Tibial artery (tissue), 4 donors: ENCODE measurements around the gene PRPF19.
A peak's percentile ranks its signal among the peaks of the same experiment; 100 is the strongest.
"Not testable (repeated sequence)": the region's sequence is repeated elsewhere in the genome, so short reads cannot be mapped to it uniquely, and the experiment has no call there.

Experiments used
- DNase-seq, 2 donors: peaks; one replicate each; pipeline ENCODE4 v3.0.0-alpha.2; 2019
- H3K27ac ChIP-seq, 2 donors: fragments of 200-600 bp; sonication (generic) in 1 of 2; 1 replicate in 1 of 2; 2 replicates in 1 of 2; pipeline ENCODE4 v1.5.1; 2018 to 2019; ENCODE audit warnings: mild to moderate bottlenecking in 1 of 2
- H3K27me3 ChIP-seq, 2 donors: fragments of 200-600 bp; sonication (generic) in 1 of 2; one replicate each; pipeline versions ENCODE4 v1.5.1 to v1.6.0; 2016 to 2019
- H3K36me3 ChIP-seq, 3 donors: fragments of 200-600 bp; sonication (generic) in 2 of 3; one replicate each; pipeline ENCODE4 v1.5.1; 2016 to 2019; ENCODE audit warnings: mild to moderate bottlenecking in 2 of 3
- H3K4me1 ChIP-seq, 4 donors: fragments of 200-600 bp; sonication (generic) in 2 of 4; 1 replicate in 3 of 4; 2 replicates in 1 of 4; pipeline ENCODE4 v1.5.1; 2016 to 2019
- H3K4me3 ChIP-seq, 2 donors: fragments of 200-600 bp; sonication (generic) in 1 of 2; 1 replicate in 1 of 2; 2 replicates in 1 of 2; pipeline ENCODE4 v1.5.1; 2018 to 2019; ENCODE audit warnings: mild to moderate bottlenecking in 2 of 2
- H3K9me3 ChIP-seq, 3 donors: fragments of 200-600 bp; sonication (generic) in 1 of 3; one replicate each; pipeline ENCODE4 v1.5.1; 2016 to 2019
- CTCF ChIP-seq, 2 experiments: fragments of 200-600 bp in 1 of 2; fragments of 450-650 bp in 1 of 2; IDR thresholded peaks; one replicate each; pipeline ENCODE4 v1.5.1; 2017 to 2019; ENCODE audit warnings: antibody characterized with exemption in 2 of 2, mild to moderate bottlenecking in 1 of 2, moderate library complexity in 1 of 2
- intact Hi-C: fragments of 100-400 bp; cut with DNase I; formaldehyde crosslinking; loops from one replicate; pipeline ENCODE4 v1.15.0; 2023; ENCODE audit warnings: low total_unique reads

PRPF19 gene

DNA sequence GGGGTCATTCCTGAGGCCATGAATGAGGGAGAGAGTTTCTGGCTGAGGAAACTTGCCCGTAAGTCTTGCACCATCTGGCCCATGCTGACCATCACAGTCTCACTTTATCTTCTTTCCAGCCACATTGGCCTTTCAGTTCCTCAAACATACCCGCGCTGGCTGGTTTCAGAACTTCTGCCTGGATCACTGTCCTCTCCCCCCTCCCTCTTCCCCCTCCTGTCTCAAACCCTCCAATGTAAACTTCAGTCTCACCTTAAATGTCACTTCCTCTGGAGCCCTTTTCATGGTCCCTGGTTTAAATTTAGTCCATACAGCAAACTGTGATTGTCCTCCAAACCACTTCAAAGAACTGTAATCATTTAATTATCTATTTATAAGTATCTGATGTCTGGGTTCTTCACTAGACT lies 3.9 kb upstream of the PRPF19 start:
- no peaks in the 10 kb centered on the region for H3K36me3 ChIP-seq
- no peaks in the 10 kb centered on the region for H3K27me3 ChIP-seq
- no peak for TF ChIP-seq CTCF (IDR thresholded peaks at IDR 0.05)
- no peaks in the 10 kb centered on the region for H3K9me3 ChIP-seq
- peak in 1 of 2 donors; percentile 65 for DNase-seq
- H3K27ac ChIP-seq, result no peak overlapping the region
- intact Hi-C loops, result no loop called here
- H3K4me3 ChIP-seq, result no peak overlapping the region
- H3K4me1 ChIP-seq, result peaks cover 0 to 26% (median 17%) of the 10 kb centered on the region in 4 donors

GRCh38 chr11:60909680-60910280 lies 3.4 kb upstream of the PRPF19 start:
- DNase-seq, H3K9me3 ChIP-seq, H3K36me3 ChIP-seq, H3K27ac ChIP-seq, H3K27me3 ChIP-seq, H3K4me3 ChIP-seq, intact Hi-C loops: not testable (repeated sequence)
- H3K4me1 ChIP-seq, result peaks cover 0 to 26% (median 20%) of the 10 kb centered on the region in 4 donors

DNA sequence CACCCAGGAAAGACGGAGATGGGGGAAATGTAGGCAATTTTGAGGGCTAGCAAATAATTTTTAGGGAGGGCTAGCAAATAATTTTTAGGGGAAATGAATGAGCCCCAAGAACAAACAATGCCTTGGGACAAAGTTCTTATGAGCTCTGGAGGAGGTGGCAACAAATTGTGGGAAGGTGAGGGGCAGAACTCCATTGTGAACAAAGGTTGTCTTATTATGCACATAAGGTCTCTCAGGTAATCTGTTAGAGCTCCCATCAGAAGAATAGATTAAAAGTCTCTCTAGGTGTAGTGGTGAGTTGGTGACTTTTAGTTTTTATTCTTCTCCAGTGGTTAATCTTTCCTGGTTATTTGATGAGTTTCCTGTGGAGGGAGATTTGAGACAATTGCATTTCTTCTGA lies 2.4 kb upstream of the PRPF19 start:
- Histone ChIP-seq H3K27me3 (no peaks in the 10 kb centered on the region), H3K27ac (no peak overlapping the region), H3K36me3 (peaks cover 0 to under 1% (median 0%) of the 10 kb centered on the region in 3 donors), H3K4me1 (peaks cover 0 to 35% (median 25%) of the 10 kb centered on the region in 4 donors), H3K4me3 (no peak overlapping the region), H3K9me3 (no peaks in the 10 kb centered on the region)
- TF ChIP-seq CTCF (IDR thresholded peaks at IDR 0.05), result no peak
- DNase-seq, result no peak
- intact Hi-C loops, result no loop called here

- no peak for TF ChIP-seq CTCF (IDR thresholded peaks at IDR 0.05)
- intact Hi-C loops, result no loop called here
- Histone ChIP-seq H3K9me3 (no peaks in the 10 kb centered on the region), H3K36me3 (peaks cover 23 to 32% (median 30%) of the 10 kb centered on the region in 3 donors), H3K4me3 (peak overlapping the region; percentile 85 to 95), H3K4me1 (peaks cover 0 to 27% (median 18%) of the 10 kb centered on the region in 4 donors), H3K27ac (peak overlapping the region; percentile 94 to 95), H3K27me3 (no peaks in the 10 kb centered on the region)
- no peak for DNase-seq
Observed at GRCh38 chr11:60905551-60906113, 753 bp downstream of the PRPF19 start.

GRCh38 chr11:60905047-60905446 lies 1.3 kb downstream of the PRPF19 start:
- intact Hi-C loops, result no loop called here
- DNase-seq, result no peak

More at GRCh38 chr11:60905047-60905446, 1.3 kb downstream of the PRPF19 start:
- no peak for TF ChIP-seq CTCF (IDR thresholded peaks at IDR 0.05)
- no peaks in the 10 kb centered on the region for H3K27me3 ChIP-seq
- H3K4me3 ChIP-seq, result peak overlapping the region; percentile 85 to 95
- H3K36me3 ChIP-seq, result peaks cover 28 to 38% (median 36%) of the 10 kb centered on the region in 3 donors
- H3K27ac ChIP-seq, result peak overlapping the region in 1 of 2 donors; percentile 94
- no peaks in the 10 kb centered on the region for H3K9me3 ChIP-seq
- H3K4me1 ChIP-seq, result peaks cover 0 to 27% (median 18%) of the 10 kb centered on the region in 4 donors
